Right hindlimb (tissue), 1 donor: ENCODE measurements around the gene LDLRAD3.
A peak's percentile ranks its signal among the peaks of the same experiment; 100 is the strongest.
"Not testable (repeated sequence)": the region's sequence is repeated elsewhere in the genome, so short reads cannot be mapped to it uniquely, and the experiment has no call there.

Experiments used
- DNase-seq: peaks from one replicate; pipeline ENCODE4 v3.0.0-alpha.2; 2018

Gene LDLRAD3

GRCh38 chr11:35995681-35996271 lies 51.9 kb downstream of the LDLRAD3 start:
- no peak for DNase-seq

GRCh38 chr11:35997902-35998520 lies 54.1 kb downstream of the LDLRAD3 start:
- no peak for DNase-seq

- DNase-seq: no peak
Measured at GRCh38 chr11:35998634-35999033, 54.8 kb downstream of the LDLRAD3 start.

GRCh38 chr11:36000616-36001190 lies 56.8 kb downstream of the LDLRAD3 start:
- no peak for DNase-seq

- DNase-seq: peak; percentile 52
Measured at GRCh38 chr11:36002196-36002595, 58.3 kb downstream of the LDLRAD3 start.

- DNase-seq: no peak
Measured at GRCh38 chr11:36002796-36003195, 58.9 kb downstream of the LDLRAD3 start.

- no peak for DNase-seq
Measured at GRCh38 chr11:36006556-36006955, 62.7 kb downstream of the LDLRAD3 start.

- no peak for DNase-seq
Measured at GRCh38 chr11:36007127-36007655, 63.3 kb downstream of the LDLRAD3 start.

GRCh38 chr11:36008584-36008983 lies 64.7 kb downstream of the LDLRAD3 start:
- DNase-seq: no peak

GRCh38 chr11:36009473-36009872 lies 65.6 kb downstream of the LDLRAD3 start:
- DNase-seq: no peak

GRCh38 chr11:36010010-36010740 lies 66.3 kb downstream of the LDLRAD3 start:
- peak; percentile 49 for DNase-seq

- DNase-seq: no peak
Measured at GRCh38 chr11:36011574-36011973, 67.7 kb downstream of the LDLRAD3 start.

- no peak for DNase-seq
Measured at GRCh38 chr11:36012455-36012854, 68.6 kb downstream of the LDLRAD3 start.

- no peak for DNase-seq
Measured at GRCh38 chr11:36012979-36013378, 69.1 kb downstream of the LDLRAD3 start.

GRCh38 chr11:36013446-36013845 lies 69.6 kb downstream of the LDLRAD3 start:
- DNase-seq: not testable (repeated sequence)

GRCh38 chr11:36013950-36014897 lies 70.4 kb downstream of the LDLRAD3 start:
- no peak for DNase-seq

GRCh38 chr11:36014898-36015665 lies 71.2 kb downstream of the LDLRAD3 start:
- peak; percentile 62 for DNase-seq

- peak; percentile 90 for DNase-seq
Measured at GRCh38 chr11:36015799-36016198, 71.9 kb downstream of the LDLRAD3 start.

GRCh38 chr11:36016263-36016662 lies 72.4 kb downstream of the LDLRAD3 start:
- no peak for DNase-seq

- no peak for DNase-seq
Measured at GRCh38 chr11:36016709-36017108, 72.8 kb downstream of the LDLRAD3 start.

- DNase-seq: no peak
Measured at GRCh38 chr11:36019005-36019596, 75.2 kb downstream of the LDLRAD3 start.
